AG04450 (cell line): Measurements from ENCODE around the gene NKAIN2. TPM values are rescaled to one million over a fixed set of nuclear protein-coding genes. Genes with fewer than 3 reads are reported as not detected.

ENCODE experiments used
- CTCF ChIA-PET: fragments of 300-600, 350-600 bp; formaldehyde crosslinking; extraction: SDS; loops from one replicate; lab custom pipeline; 2022; ENCODE audit warnings: antibody characterized with exemption, inconsistent platforms; lab: Charles Lee
- POLR2A ChIA-PET: fragments of 350-600 bp; formaldehyde crosslinking; extraction: SDS; loops from one replicate; lab custom pipeline; 2021; ENCODE audit warnings: antibody characterized with exemption, inconsistent platforms; lab: Yijun Ruan, JAX
- DNase-seq: peaks from one replicate; pipeline ENCODE4 v3.0.0-alpha.2; 2011; ENCODE audit warnings: low read depth, low spot score
- H3K27ac ChIP-seq: one replicate; pipeline ENCODE4 v1.5.1; 2012; ENCODE audit warnings: low read depth, low read length, control low read depth
- H3K27me3 ChIP-seq: one replicate; pipeline ENCODE4 v1.6.0; 2012; ENCODE audit warnings: low read length; ENCODE audit not compliant: control insufficient read depth, insufficient read depth
- H3K4me3 ChIP-seq: 2 replicates; pipeline ENCODE4 v1.5.1; 2011; ENCODE audit warnings: mild to moderate bottlenecking, low read depth, low read length, control low read depth
- H3K9me3 ChIP-seq: 2 replicates; pipeline ENCODE4 v1.5.1; 2012; ENCODE audit warnings: low read length; ENCODE audit not compliant: control insufficient read depth, insufficient read depth
- polyA plus RNA-seq: library from polyadenylated mRNA; depleted of rRNA; stranded (reverse); fragments of >200 nt; gene quantifications from 2 replicates; pipeline ENCODE4 v1.2.3, GENCODE V29; 2011
- TF ChIP-seq, protein P1 (sequence below): IDR thresholded peaks from 2 replicates; pipeline ENCODE4 v1.5.1; 2011; ENCODE audit warnings: low read depth, low read length, control low read depth, inconsistent platforms

Gene NKAIN2
- polyA plus RNA-seq, 1 experiment = not detected

DNA sequence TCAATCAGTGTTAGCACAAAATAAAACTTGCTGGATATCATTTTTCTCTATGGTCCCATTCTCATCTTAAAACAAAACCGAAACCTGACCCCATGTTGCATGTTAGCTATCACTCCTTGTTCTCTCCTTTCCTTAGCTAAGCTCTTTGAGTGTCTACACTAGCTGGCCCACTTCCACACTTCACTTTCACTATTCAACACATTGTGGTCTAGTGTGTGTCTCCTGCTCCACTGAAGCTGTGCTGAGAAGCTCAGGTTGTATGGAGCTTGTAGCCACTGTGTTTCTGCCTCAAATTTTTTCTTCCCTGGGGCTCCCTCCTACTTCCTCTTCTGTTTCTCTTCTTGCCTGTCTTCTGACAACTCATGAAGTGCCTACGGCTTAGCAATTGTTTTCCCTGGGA, 223.0 kb downstream of the NKAIN2 start:
- H3K4me3 ChIP-seq = no peak overlapping the region
- TF ChIP-seq, protein P1, sequence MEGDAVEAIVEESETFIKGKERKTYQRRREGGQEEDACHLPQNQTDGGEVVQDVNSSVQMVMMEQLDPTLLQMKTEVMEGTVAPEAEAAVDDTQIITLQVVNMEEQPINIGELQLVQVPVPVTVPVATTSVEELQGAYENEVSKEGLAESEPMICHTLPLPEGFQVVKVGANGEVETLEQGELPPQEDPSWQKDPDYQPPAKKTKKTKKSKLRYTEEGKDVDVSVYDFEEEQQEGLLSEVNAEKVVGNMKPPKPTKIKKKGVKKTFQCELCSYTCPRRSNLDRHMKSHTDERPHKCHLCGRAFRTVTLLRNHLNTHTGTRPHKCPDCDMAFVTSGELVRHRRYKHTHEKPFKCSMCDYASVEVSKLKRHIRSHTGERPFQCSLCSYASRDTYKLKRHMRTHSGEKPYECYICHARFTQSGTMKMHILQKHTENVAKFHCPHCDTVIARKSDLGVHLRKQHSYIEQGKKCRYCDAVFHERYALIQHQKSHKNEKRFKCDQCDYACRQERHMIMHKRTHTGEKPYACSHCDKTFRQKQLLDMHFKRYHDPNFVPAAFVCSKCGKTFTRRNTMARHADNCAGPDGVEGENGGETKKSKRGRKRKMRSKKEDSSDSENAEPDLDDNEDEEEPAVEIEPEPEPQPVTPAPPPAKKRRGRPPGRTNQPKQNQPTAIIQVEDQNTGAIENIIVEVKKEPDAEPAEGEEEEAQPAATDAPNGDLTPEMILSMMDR = no peak
- ChIA-PET CTCF (no interaction called here), POLR2A (no interaction called here)
- no peak for DNase-seq
- no peaks in the 10 kb centered on the region for H3K9me3 ChIP-seq
- no peak overlapping the region for H3K27ac ChIP-seq
- H3K27me3 ChIP-seq = no peaks in the 10 kb centered on the region

DNA sequence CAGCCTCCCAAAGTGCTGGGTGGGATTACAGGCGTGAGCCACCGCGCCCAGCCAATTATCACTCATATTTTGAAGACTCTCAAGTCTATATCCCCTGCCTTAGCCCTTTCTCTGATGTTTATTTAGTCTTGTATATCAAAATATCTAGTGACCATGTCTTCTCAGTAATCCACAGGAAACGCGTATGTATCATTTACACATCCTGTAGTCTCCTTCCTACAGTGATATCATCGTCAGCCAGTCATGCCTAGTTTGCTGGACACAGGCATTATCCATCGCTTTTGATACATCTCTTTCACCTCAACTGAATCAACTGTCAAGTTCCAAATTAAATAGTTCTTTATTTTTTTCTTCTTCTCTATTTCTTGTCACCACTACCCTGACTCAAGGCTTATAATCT, 223.7 kb downstream of the NKAIN2 start:
- ChIA-PET CTCF (no interaction called here), POLR2A (interaction anchor here (0.6 kb wide), 1 partner anchor 449 kb away, joined by 5 read pairs; no protein-coding TSS in a partner anchor)
- TF ChIP-seq, protein P1 = no peak
- no peak overlapping the region for H3K27ac ChIP-seq
- H3K4me3 ChIP-seq = no peak overlapping the region
- H3K9me3 ChIP-seq = no peaks in the 10 kb centered on the region
- H3K27me3 ChIP-seq = no peaks in the 10 kb centered on the region
- DNase-seq = no peak

DNA sequence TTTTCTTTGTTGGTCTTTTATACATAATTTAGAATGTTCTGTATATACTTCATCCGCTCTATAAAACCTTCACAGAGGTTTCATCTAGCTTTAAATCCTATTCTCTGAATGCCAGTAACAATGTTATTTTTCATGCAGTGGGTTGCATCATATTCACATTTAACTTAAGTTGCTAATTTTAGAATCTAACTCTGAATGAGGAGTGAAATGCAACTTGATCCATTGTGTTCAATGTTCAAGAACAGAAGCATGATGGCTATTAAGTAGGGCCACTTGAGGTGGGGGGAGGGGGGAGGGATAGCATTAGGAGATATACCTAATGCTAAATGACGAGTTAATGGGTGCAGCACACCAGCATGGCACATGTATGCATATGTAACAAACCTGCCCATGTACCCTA, 224.5 kb downstream of the NKAIN2 start:
- H3K4me3 ChIP-seq = no peak overlapping the region
- POLR2A ChIA-PET = no interaction called here
- no peak for DNase-seq

DNA sequence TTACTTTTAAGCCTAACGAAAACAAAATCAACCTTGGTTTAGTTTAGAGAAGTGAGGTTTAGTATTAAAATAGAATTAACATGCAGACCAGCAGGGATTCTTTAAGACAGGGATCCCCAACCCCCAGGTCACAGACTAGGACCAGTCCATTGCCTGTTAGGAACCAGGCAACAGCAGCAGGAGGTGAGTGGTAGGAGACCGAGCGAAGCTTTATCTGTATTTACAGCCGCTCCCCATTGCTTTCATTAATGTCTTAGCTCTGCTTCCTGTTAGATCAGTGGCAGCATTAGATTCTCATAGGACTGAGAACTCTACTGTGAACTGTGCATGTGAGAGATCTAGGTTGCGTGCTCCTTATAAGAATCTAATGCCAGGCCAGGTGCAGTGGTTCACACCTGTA, 225.9 kb downstream of the NKAIN2 start:
- no peak for DNase-seq
- no peaks in the 10 kb centered on the region for H3K27me3 ChIP-seq
- TF ChIP-seq, protein P1 = no peak
- CTCF ChIA-PET = no interaction called here
- no peaks in the 10 kb centered on the region for H3K9me3 ChIP-seq
- H3K4me3 ChIP-seq = no peak overlapping the region
- no peak overlapping the region for H3K27ac ChIP-seq
- POLR2A ChIA-PET = no interaction called here

More for the DNA sequence above, 224.5 kb downstream of the NKAIN2 start:
- TF ChIP-seq, protein P1 = no peak
- Histone ChIP-seq H3K27me3 (no peaks in the 10 kb centered on the region), H3K9me3 (no peaks in the 10 kb centered on the region), H3K27ac (no peak overlapping the region)
- CTCF ChIA-PET = no interaction called here

DNA sequence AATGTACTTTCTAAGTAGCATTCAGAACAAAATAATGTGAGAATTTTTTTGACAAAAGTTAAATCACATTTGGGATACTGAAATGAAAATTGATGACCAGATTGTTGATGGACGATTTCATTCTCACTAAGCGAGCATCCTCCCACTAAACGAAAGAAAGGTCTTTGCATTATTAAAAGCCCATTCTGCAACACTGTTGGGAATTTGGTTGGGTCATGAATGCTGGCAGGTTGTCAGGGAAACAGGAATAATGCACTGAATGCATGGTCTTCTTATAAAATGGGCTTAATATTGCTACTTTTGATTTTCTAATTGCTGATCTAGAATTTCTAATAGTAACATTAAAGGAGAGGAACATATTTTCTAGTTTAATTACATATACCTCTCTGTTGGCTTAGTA, 229.8 kb downstream of the NKAIN2 start:
- POLR2A ChIA-PET = no interaction called here
- Histone ChIP-seq H3K27ac (no peak overlapping the region), H3K27me3 (no peaks in the 10 kb centered on the region), H3K4me3 (no peak overlapping the region), H3K9me3 (no peaks in the 10 kb centered on the region)
- CTCF ChIA-PET = no interaction called here
- TF ChIP-seq, protein P1 = no peak
- DNase-seq = no peak
